NCI-H1092 treated with DMSO at 0.1 percent for 48 hours (cell line): Measurements from ENCODE around the gene CAMK1G.

Experiments used
- DNase-seq: peaks from one replicate; lab custom pipeline; 2025; lab: John Stamatoyannopoulos, UW

Gene CAMK1G

GRCh38 chr1:209583408-209583807 lies at the start of gene CAMK1G:
Gene CAMK1G (plus strand): TSS chr1:209583714. CDS start chr1:209594984, 11,270 bp downstream.
- DNase-seq = no peak

- DNase-seq = no peak
Observed at GRCh38 chr1:209534496-209535250, 48.8 kb upstream of the CAMK1G start.

- DNase-seq = no peak
Observed at GRCh38 chr1:209536843-209537242, 46.7 kb upstream of the CAMK1G start.

- no peak for DNase-seq
Observed at GRCh38 chr1:209537336-209538114, 46.0 kb upstream of the CAMK1G start.

- no peak for DNase-seq
Observed at GRCh38 chr1:209539576-209539975, 43.9 kb upstream of the CAMK1G start.

- no peak for DNase-seq
Observed at GRCh38 chr1:209542585-209542984, 40.9 kb upstream of the CAMK1G start.

- no peak for DNase-seq
Observed at GRCh38 chr1:209544098-209544497, 39.4 kb upstream of the CAMK1G start.

- no peak for DNase-seq
Observed at GRCh38 chr1:209545423-209545822, 38.1 kb upstream of the CAMK1G start.

- no peak for DNase-seq
Observed at GRCh38 chr1:209546390-209547085, 37.0 kb upstream of the CAMK1G start.

- DNase-seq = no peak
Observed at GRCh38 chr1:209547626-209548025, 35.9 kb upstream of the CAMK1G start.

- DNase-seq = no peak
Observed at GRCh38 chr1:209549443-209550205, 33.9 kb upstream of the CAMK1G start.

- DNase-seq = no peak
Observed at GRCh38 chr1:209550519-209550918, 33.0 kb upstream of the CAMK1G start.

- no peak for DNase-seq
Observed at GRCh38 chr1:209552406-209553264, 30.9 kb upstream of the CAMK1G start.

- no peak for DNase-seq
Observed at GRCh38 chr1:209554761-209555611, 28.5 kb upstream of the CAMK1G start.

GRCh38 chr1:209556162-209556690 lies 27.3 kb upstream of the CAMK1G start:
- no peak for DNase-seq

GRCh38 chr1:209557221-209557620 lies 26.3 kb upstream of the CAMK1G start:
- no peak for DNase-seq

GRCh38 chr1:209560529-209560928 lies 23.0 kb upstream of the CAMK1G start:
- DNase-seq = no peak

GRCh38 chr1:209560952-209561351 lies 22.6 kb upstream of the CAMK1G start:
- no peak for DNase-seq

- DNase-seq = no peak
Observed at GRCh38 chr1:209561532-209561931, 22.0 kb upstream of the CAMK1G start.

- DNase-seq = no peak
Observed at GRCh38 chr1:209564849-209565248, 18.7 kb upstream of the CAMK1G start.
